ENCODE data around the gene BSND. TPM values are rescaled to one million over a fixed set of nuclear protein-coding genes. Genes with fewer than 3 reads are reported as not detected.

BSND gene
- total RNA-seq, 2 donors from 2014 or later: 0.13 to 0.20 TPM

- no peaks in the 10 kb centered on the region for H3K4me1 ChIP-seq (ENCODE audit: control insufficient read depth, insufficient read depth, low read length)
- no peaks in the 10 kb centered on the region for H3K9me3 ChIP-seq (ENCODE audit: control insufficient read depth, low read length)
- H3K27ac Mint-ChIP-seq: no peak overlapping the region
- H3K4me3 ChIP-seq (ENCODE audit: low read length): no peak overlapping the region
- no peaks in the 10 kb centered on the region for H3K36me3 ChIP-seq (ENCODE audit: control insufficient read depth, insufficient read depth, low read length)
- H3K4me3 Mint-ChIP-seq: peak overlapping the region; percentile 55
- WGBS, 2 experiments (ENCODE audit: insufficient coverage in 1 of 2, insufficient read length in 1 of 2): 17 to 29% methylated on average over 10 to 46 of the region's 46 CpGs
- H3K4me1 Mint-ChIP-seq: peaks cover 23% of the 10 kb centered on the region
- peaks cover 27% of the 10 kb centered on the region for H3K27me3 ChIP-seq (ENCODE audit: control insufficient read depth, insufficient read depth, low read length, poor library complexity, severe bottlenecking)
- no peaks in the 10 kb centered on the region for H3K9me3 Mint-ChIP-seq
- H3K36me3 Mint-ChIP-seq (ENCODE audit: low read depth): no peaks in the 10 kb centered on the region
- peaks cover 57% of the 10 kb centered on the region for H3K27me3 Mint-ChIP-seq (ENCODE audit: insufficient read depth)
- no peak overlapping the region for H3K9ac ChIP-seq (ENCODE audit: extremely low read depth, low read length, poor library complexity, severe bottlenecking)
- TF ChIP-seq CTCF (conservative IDR thresholded peaks at IDR 0.05): no peak
- H3K27ac ChIP-seq (ENCODE audit: low read depth, low read length): no peak overlapping the region
- peak; percentile 77 for DNase-seq
Measured at GRCh38 chr1:54996869-54997710, 1.6 kb upstream of the BSND start.

- peak; percentile 81 for DNase-seq
- H3K4me1 Mint-ChIP-seq: peaks cover 23% of the 10 kb centered on the region
- no peaks in the 10 kb centered on the region for H3K36me3 Mint-ChIP-seq (ENCODE audit: low read depth)
- Histone ChIP-seq H3K4me1 (ENCODE audit: control insufficient read depth, insufficient read depth, low read length) (no peaks in the 10 kb centered on the region), H3K4me3 (ENCODE audit: low read length) (no peak overlapping the region), H3K27ac (ENCODE audit: low read depth, low read length) (no peak overlapping the region), H3K36me3 (ENCODE audit: control insufficient read depth, insufficient read depth, low read length) (no peaks in the 10 kb centered on the region), H3K9ac (ENCODE audit: extremely low read depth, low read length, poor library complexity, severe bottlenecking) (no peak overlapping the region), H3K27me3 (ENCODE audit: control insufficient read depth, insufficient read depth, low read length, poor library complexity, severe bottlenecking) (peaks cover 27% of the 10 kb centered on the region), H3K9me3 (ENCODE audit: control insufficient read depth, low read length) (no peaks in the 10 kb centered on the region)
- H3K27ac Mint-ChIP-seq: no peak overlapping the region
- H3K4me3 Mint-ChIP-seq: peak overlapping the region; percentile 55
- 54 to 59% methylated on average over 6 of the region's 6 CpGs for WGBS, 2 experiments (ENCODE audit: insufficient coverage in 1 of 2, insufficient read length in 1 of 2)
- TF ChIP-seq CTCF (conservative IDR thresholded peaks at IDR 0.05): peak; percentile 45
- H3K27me3 Mint-ChIP-seq (ENCODE audit: insufficient read depth): peaks cover 57% of the 10 kb centered on the region
- H3K9me3 Mint-ChIP-seq: no peaks in the 10 kb centered on the region
Measured at GRCh38 chr1:54997711-54997986, 1.1 kb upstream of the BSND start.

GRCh38 chr1:54998100-54998499, 633 bp upstream of the BSND start:
- Mint-ChIP-seq H3K4me3 (no peak overlapping the region), H3K27ac (no peak overlapping the region), H3K36me3 (ENCODE audit: low read depth) (no peaks in the 10 kb centered on the region), H3K27me3 (ENCODE audit: insufficient read depth) (peaks cover 57% of the 10 kb centered on the region), H3K4me1 (peaks cover 23% of the 10 kb centered on the region), H3K9me3 (no peaks in the 10 kb centered on the region)
- H3K4me3 ChIP-seq (ENCODE audit: low read length): no peak overlapping the region
- TF ChIP-seq CTCF (conservative IDR thresholded peaks at IDR 0.05): no peak
- WGBS, 2 experiments (ENCODE audit: insufficient coverage in 1 of 2, insufficient read length in 1 of 2): 94 to 95% methylated on average over 5 to 6 of the region's 6 CpGs
- H3K9me3 ChIP-seq (ENCODE audit: control insufficient read depth, low read length): no peaks in the 10 kb centered on the region
- no peak overlapping the region for H3K27ac ChIP-seq (ENCODE audit: low read depth, low read length)
- H3K4me1 ChIP-seq (ENCODE audit: control insufficient read depth, insufficient read depth, low read length): no peaks in the 10 kb centered on the region
- peaks cover 27% of the 10 kb centered on the region for H3K27me3 ChIP-seq (ENCODE audit: control insufficient read depth, insufficient read depth, low read length, poor library complexity, severe bottlenecking)
- H3K9ac ChIP-seq (ENCODE audit: extremely low read depth, low read length, poor library complexity, severe bottlenecking): no peak overlapping the region
- H3K36me3 ChIP-seq (ENCODE audit: control insufficient read depth, insufficient read depth, low read length): no peaks in the 10 kb centered on the region
- DNase-seq: no peak
